Muscle of leg (tissue), 11 donors: Measurements from ENCODE around the gene PLPP7. TPM values are rescaled to one million over a fixed set of nuclear protein-coding genes. Genes with fewer than 3 reads are reported as not detected.
A peak's percentile ranks its signal among the peaks of the same experiment; 100 is the strongest.
"Not testable (repeated sequence)": the region's sequence is repeated elsewhere in the genome, so short reads cannot be mapped to it uniquely, and the experiment has no call there.

Source experiments
- DNase-seq: peaks from one replicate; pipeline ENCODE4 v3.0.0; 2013
- H3K27ac ChIP-seq: one replicate; pipeline ENCODE4 v1.5.1; 2013; ENCODE audit warnings: mild to moderate bottlenecking, low read length, control low read depth
- H3K27me3 ChIP-seq: one replicate; pipeline ENCODE4 v1.6.1; 2013; ENCODE audit warnings: low read length; ENCODE audit not compliant: control insufficient read depth, insufficient read depth
- H3K36me3 ChIP-seq: one replicate; pipeline ENCODE4 v1.6.1; 2013; ENCODE audit warnings: low read length; ENCODE audit not compliant: control insufficient read depth, insufficient read depth
- H3K4me1 ChIP-seq: one replicate; pipeline ENCODE4 v1.6.1; 2013; ENCODE audit warnings: low read length; ENCODE audit not compliant: control insufficient read depth, insufficient read depth
- H3K4me3 ChIP-seq: one replicate; pipeline ENCODE4 v1.5.1; 2013; ENCODE audit warnings: low read length, control low read depth
- H3K9me3 ChIP-seq: replicated peaks from 2 replicates; pipeline ENCODE4 v1.6.1; 2013; ENCODE audit warnings: low read depth, low read length; ENCODE audit not compliant: control insufficient read depth
- WGBS: methylation state at CpG from one replicate; pipeline ENCODE4 v1.1.5; 2013; ENCODE audit warnings: missing lambda C conversion rate; ENCODE audit not compliant: insufficient coverage; 5-methylcytosine and 5-hydroxymethylcytosine counted together
- polyA plus RNA-seq, 8 donors: library from polyadenylated mRNA; unstranded; fragments of 120-200 nt; gene quantifications; one replicate each; pipeline versions ENCODE4 v1.2.1 to v1.2.3, GENCODE V29; 2013; ENCODE audit warnings: inconsistent platforms in 1 of 8, low replicate concordance in 1 of 8; ENCODE audit not compliant: insufficient read length in 8 of 8, insufficient read depth in 1 of 8
- total RNA-seq: library from RNA; stranded (reverse); fragments of 120-200 nt; gene quantifications from one replicate; pipeline ENCODE4 v1.2.4, GENCODE V29; 2013

PLPP7 gene
- total and polyA plus RNA-seq, 9 donors = 24.8 to 52.4 (median 37.2) TPM

- peak overlapping the region; percentile 17 for H3K27ac ChIP-seq
- H3K4me1 ChIP-seq = peaks cover 62% of the 10 kb centered on the region
- WGBS = 95% methylated on average over 6 of the region's 15 CpGs
- DNase-seq = no peak
- no peaks in the 10 kb centered on the region for H3K27me3 ChIP-seq
- no peaks in the 10 kb centered on the region for H3K9me3 ChIP-seq
- no peak overlapping the region for H3K4me3 ChIP-seq
- H3K36me3 ChIP-seq = peaks cover 29% of the 10 kb centered on the region
Observed at GRCh38 chr9:131257266-131258025, 32.1 kb upstream of the PLPP7 start.

- H3K27me3 ChIP-seq = no peaks in the 10 kb centered on the region
- peak overlapping the region; percentile 20 for H3K27ac ChIP-seq
- H3K4me1 ChIP-seq = peaks cover 60% of the 10 kb centered on the region
- no peaks in the 10 kb centered on the region for H3K9me3 ChIP-seq
- peak; percentile 91 for DNase-seq
- WGBS = 48% methylated on average over 11 of the region's 15 CpGs
- no peak overlapping the region for H3K4me3 ChIP-seq
- H3K36me3 ChIP-seq = peaks cover 32% of the 10 kb centered on the region
Observed at GRCh38 chr9:131258186-131258585, 31.3 kb upstream of the PLPP7 start.

GRCh38 chr9:131258698-131259431 lies 30.7 kb upstream of the PLPP7 start:
- DNase-seq = no peak
- Histone ChIP-seq H3K9me3 (no peaks in the 10 kb centered on the region), H3K4me3 (no peak overlapping the region), H3K27me3 (no peaks in the 10 kb centered on the region), H3K36me3 (peaks cover 34% of the 10 kb centered on the region), H3K27ac (peak overlapping the region; percentile 20), H3K4me1 (peaks cover 56% of the 10 kb centered on the region)
- 54% methylated on average over 23 of the region's 25 CpGs for WGBS

DNA sequence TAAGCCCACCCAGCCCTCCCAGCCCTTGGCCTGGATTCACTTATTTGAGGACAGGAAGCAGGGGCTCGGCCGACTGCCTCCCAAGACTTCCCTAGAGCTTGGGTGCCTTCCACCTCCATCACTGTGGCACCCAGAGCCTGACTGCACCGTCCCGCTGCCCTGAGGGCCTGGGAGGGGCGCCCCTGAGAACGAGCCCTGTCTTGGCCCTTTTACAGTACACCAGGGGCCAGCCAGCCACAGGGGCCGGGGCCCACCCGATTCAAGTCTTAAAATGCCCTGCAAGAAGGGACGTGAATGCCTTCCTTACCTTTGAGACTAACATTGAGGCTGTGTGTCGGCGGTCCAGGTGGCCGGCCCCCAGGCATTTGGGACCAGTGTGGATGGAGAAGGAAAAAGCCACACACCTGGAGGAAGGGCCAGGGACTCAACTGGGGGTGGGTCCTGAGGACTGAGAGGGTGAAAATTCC lies 30.1 kb upstream of the PLPP7 start:
- Histone ChIP-seq H3K36me3 (peaks cover 34% of the 10 kb centered on the region), H3K9me3 (no peaks in the 10 kb centered on the region), H3K4me3 (no peak overlapping the region), H3K27ac (no peak overlapping the region), H3K4me1 (peaks cover 56% of the 10 kb centered on the region), H3K27me3 (no peaks in the 10 kb centered on the region)
- DNase-seq = no peak
- WGBS = 83% methylated on average over 8 of the region's 12 CpGs

DNA sequence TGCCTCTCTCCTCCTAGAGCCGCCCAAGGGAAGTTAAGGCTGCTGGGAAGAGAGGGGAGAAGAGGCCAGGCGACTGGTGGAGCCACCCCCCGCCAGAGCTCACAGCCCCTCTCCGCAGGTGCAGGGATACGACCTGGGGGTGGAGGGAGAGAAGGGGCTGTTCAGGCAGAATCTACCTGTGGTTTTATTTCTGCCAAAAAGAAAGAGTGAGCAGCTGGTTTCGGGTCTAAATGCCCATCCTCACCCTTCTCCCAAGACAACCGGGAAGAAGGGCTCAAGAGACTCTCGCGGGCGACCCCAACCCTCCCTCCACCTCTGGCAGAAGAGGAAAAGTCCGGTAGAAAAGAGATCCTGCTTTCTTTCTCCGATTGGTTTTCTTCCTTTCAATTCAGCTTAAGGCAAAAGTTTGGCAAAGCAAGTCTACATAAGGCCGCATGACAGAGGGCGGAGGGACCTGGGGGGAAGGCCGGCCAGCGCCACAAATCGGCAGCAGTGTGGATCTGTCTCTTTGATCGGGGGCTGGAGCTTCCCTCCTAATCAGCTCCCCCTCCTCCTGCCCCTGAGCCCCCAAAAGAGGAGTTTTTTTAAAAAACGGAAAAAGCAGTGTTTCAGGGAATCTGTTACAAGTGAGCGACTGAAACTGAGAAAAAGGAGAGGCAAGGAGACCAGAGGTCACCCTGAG lies 29.5 kb upstream of the PLPP7 start:
- peaks cover 34% of the 10 kb centered on the region for H3K36me3 ChIP-seq
- no peaks in the 10 kb centered on the region for H3K9me3 ChIP-seq
- no peaks in the 10 kb centered on the region for H3K27me3 ChIP-seq
- H3K27ac ChIP-seq = no peak overlapping the region
- H3K4me1 ChIP-seq = peaks cover 50% of the 10 kb centered on the region
- no peak overlapping the region for H3K4me3 ChIP-seq
- 68% methylated on average over 4 of the region's 20 CpGs for WGBS
- no peak for DNase-seq

DNA sequence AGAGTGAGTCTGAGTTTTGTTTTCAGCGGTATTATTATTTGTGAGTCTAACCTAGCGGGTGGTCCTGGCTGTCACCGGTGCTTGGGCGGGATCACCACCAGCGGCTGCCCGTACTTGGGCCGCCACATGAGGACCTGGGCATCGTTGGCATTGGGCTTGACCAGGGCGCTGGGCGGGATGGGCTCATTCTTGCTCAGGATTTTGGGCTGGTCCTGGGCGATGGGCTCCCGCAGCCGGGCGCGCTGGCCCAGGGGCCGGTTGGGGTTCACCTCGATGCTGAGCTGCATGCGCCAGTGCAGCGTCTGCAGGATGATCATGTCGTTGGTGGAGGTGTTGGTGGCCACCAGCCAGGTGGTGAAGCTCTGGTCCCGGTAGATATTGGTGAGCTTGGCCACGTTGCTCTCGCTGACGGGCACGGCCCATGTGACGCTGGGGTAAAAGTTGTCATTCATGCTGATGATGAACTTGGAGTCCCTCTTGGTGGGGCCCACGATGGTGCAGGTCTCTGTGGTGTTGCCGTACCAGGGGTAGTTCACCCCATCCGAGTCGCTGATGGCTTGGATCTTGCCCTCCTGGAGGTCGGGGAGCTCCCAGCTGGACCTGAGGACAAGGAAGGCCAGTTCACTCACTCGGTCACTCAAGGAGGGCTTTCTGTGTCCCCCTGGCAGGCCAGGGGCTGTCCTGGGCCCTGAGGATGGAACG lies 28.6 kb upstream of the PLPP7 start:
- WGBS = 92% methylated on average over 31 of the region's 33 CpGs
- H3K27ac ChIP-seq = no peak overlapping the region
- H3K36me3 ChIP-seq = peaks cover 34% of the 10 kb centered on the region
- peaks cover 47% of the 10 kb centered on the region for H3K4me1 ChIP-seq
- DNase-seq = no peak
- no peak overlapping the region for H3K4me3 ChIP-seq
- no peaks in the 10 kb centered on the region for H3K9me3 ChIP-seq
- no peaks in the 10 kb centered on the region for H3K27me3 ChIP-seq

DNA sequence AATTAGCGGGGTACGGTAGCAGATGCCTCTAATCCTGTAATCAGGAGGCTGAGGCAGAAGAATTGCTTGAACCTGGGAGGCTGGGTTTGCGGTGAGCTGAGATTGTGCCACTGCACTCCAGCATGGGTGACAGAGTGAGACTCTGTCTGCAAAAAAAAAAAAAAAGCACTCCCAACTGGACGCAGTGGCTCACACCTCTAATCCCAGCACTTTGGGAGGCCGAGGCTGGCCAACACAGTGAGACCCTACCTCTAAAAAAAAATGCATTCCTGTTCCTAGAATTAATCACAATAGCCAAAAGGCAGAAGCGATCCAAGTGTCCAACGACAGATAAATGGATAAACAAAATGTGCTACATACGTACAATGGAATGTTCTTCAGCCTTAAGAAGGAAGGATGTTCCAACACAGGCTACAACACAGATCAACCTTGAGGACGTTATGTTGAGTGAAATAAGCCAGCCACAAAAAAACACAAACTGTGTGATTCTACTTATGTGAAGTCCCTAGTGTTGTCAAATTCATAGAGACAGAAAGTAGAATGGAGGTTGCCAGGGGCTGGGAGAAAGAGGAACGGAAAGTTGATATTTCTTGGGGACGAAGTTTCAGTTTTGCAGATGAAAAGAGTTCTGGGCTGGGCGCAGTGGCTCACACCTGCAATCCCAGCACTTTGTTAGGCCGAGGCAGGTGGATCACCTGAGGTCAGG lies 27.0 kb upstream of the PLPP7 start:
- peaks cover 34% of the 10 kb centered on the region for H3K36me3 ChIP-seq
- no peak overlapping the region for H3K27ac ChIP-seq
- 86% methylated on average over 7 of the region's 13 CpGs for WGBS
- H3K4me1 ChIP-seq = peaks cover 48% of the 10 kb centered on the region
- no peaks in the 10 kb centered on the region for H3K27me3 ChIP-seq
- no peak overlapping the region for H3K4me3 ChIP-seq
- DNase-seq = no peak
- no peaks in the 10 kb centered on the region for H3K9me3 ChIP-seq

DNA sequence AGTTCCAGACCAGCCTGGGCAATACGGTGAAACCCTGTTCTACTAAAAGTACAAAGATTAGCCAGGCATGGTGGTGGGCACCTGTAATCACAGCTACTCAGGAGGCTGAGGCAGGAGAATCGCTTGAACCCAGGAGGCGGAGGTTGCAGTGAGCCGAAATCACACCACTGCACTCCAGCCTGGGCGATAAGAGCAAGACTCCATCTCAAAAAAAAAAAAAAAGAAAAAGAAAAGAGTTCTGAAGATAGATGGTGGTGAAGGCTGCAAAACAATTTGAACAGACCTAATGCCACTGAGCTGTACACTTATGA lies 26.5 kb upstream of the PLPP7 start:
- 60% methylated on average over 1 of the region's 5 CpGs for WGBS
- Histone ChIP-seq H3K4me1 (peaks cover 44% of the 10 kb centered on the region), H3K36me3 (peaks cover 34% of the 10 kb centered on the region)
- not testable (repeated sequence) for H3K9me3 ChIP-seq, H3K27me3 ChIP-seq, H3K27ac ChIP-seq, H3K4me3 ChIP-seq, DNase-seq

DNA sequence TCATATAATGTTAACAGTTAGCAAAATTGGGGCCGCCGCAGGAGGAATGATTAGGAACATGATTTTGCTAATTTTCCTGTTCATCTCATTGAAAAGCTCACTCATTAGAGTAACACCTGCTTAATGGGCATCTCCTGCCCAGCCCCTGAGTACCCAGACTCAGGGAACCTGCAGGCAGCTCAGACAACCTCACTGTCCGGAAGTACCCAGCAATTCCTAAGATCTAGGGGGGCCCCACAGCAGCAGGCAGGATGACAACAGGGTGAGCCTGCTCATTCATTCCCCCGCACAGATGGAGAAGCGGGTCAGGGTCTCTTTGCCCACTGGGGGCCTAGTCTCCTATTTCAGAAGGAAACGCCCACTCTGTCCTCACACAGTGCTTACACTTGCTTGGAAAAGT lies 25.8 kb upstream of the PLPP7 start:
- Histone ChIP-seq H3K27me3 (no peaks in the 10 kb centered on the region), H3K4me1 (peaks cover 42% of the 10 kb centered on the region), H3K27ac (no peak overlapping the region), H3K4me3 (no peak overlapping the region), H3K36me3 (peaks cover 31% of the 10 kb centered on the region), H3K9me3 (no peaks in the 10 kb centered on the region)
- 77% methylated on average over 4 of the region's 6 CpGs for WGBS
- no peak for DNase-seq
